H9 (cell line): ENCODE data around the gene CISD3. TPM values are rescaled to one million over a fixed set of nuclear protein-coding genes. Genes with fewer than 3 reads are reported as not detected.
A peak's percentile ranks its signal among the peaks of the same experiment; 100 is the strongest.

Experiments used
- DNase-seq: peaks from one replicate; pipeline ENCODE4 v3.0.0-alpha.2; 2017
- H2AFZ ChIP-seq: one replicate; pipeline ENCODE4 v1.6.1; 2013; ENCODE audit warnings: mild to moderate bottlenecking, low read length, control low read depth, moderate library complexity
- H2AK5ac ChIP-seq: 2 replicates; pipeline ENCODE4 v1.6.1; 2013; ENCODE audit warnings: low read length, control low read depth, mixed read lengths; ENCODE audit not compliant: insufficient read length
- H2BK120ac ChIP-seq: one replicate; pipeline ENCODE4 v1.6.1; 2013; ENCODE audit warnings: low read depth, mild to moderate bottlenecking, low read length, control low read depth, inconsistent platforms; ENCODE audit not compliant: poor library complexity, severe bottlenecking
- H2BK12ac ChIP-seq: 2 replicates; pipeline ENCODE4 v1.6.1; 2013; ENCODE audit warnings: low read length, control low read depth, mixed read lengths, low read depth; ENCODE audit not compliant: insufficient read length
- H2BK15ac ChIP-seq: 2 replicates; pipeline ENCODE4 v1.6.1; 2013; ENCODE audit warnings: low read depth, low read length, control low read depth
- H2BK20ac ChIP-seq: one replicate; pipeline ENCODE4 v1.6.1; 2013; ENCODE audit warnings: low read depth, mild to moderate bottlenecking, low read length, control low read depth, inconsistent platforms; ENCODE audit not compliant: poor library complexity, severe bottlenecking
- H2BK5ac ChIP-seq: 2 replicates; pipeline ENCODE4 v1.6.1; 2013; ENCODE audit warnings: low read length, control low read depth, mixed read lengths; ENCODE audit not compliant: insufficient read length
- H3K14ac ChIP-seq: 2 replicates; pipeline ENCODE4 v1.6.1; 2013; ENCODE audit warnings: low read length, control low read depth; ENCODE audit not compliant: insufficient read depth
- H3K18ac ChIP-seq: 2 replicates; pipeline ENCODE4 v1.6.1; 2013; ENCODE audit warnings: low read depth, mild to moderate bottlenecking, mixed read lengths, low read length, control low read depth; ENCODE audit not compliant: insufficient read length
- H3K23ac ChIP-seq: 2 replicates; pipeline ENCODE4 v1.6.1; 2013; ENCODE audit warnings: low read length, control low read depth, mixed read lengths, low read depth; ENCODE audit not compliant: insufficient read length
- H3K23me2 ChIP-seq: 2 replicates; pipeline ENCODE4 v1.6.1; 2013; ENCODE audit warnings: low read depth, mild to moderate bottlenecking, mixed read lengths, low read length, control low read depth; ENCODE audit not compliant: insufficient read length, poor library complexity, severe bottlenecking
- H3K27ac ChIP-seq: 2 replicates; pipeline ENCODE4 v1.5.1; 2013; ENCODE audit warnings: low read length, control low read depth, mixed read lengths, low read depth; ENCODE audit not compliant: insufficient read length
- H3K27me3 ChIP-seq: 2 replicates; pipeline ENCODE4 v1.6.1; 2013; ENCODE audit warnings: low read length, control low read depth, inconsistent platforms; ENCODE audit not compliant: insufficient read depth
- H3K4ac ChIP-seq: 2 replicates; pipeline ENCODE4 v1.6.1; 2013; ENCODE audit warnings: low read depth, mild to moderate bottlenecking, control low read depth, inconsistent platforms, low read length, moderate library complexity
- H3K4me1 ChIP-seq: 2 replicates; pipeline ENCODE4 v1.6.1; 2013; ENCODE audit warnings: low read length, control low read depth, inconsistent platforms; ENCODE audit not compliant: insufficient read depth
- H3K4me2 ChIP-seq: 2 replicates; pipeline ENCODE4 v1.6.1; 2013; ENCODE audit warnings: low read length, control low read depth, mixed read lengths; ENCODE audit not compliant: insufficient read length, insufficient read depth
- H3K56ac ChIP-seq: 2 replicates; pipeline ENCODE4 v1.6.1; 2013; ENCODE audit warnings: low read depth, mild to moderate bottlenecking, mixed read lengths, low read length, control low read depth; ENCODE audit not compliant: insufficient read length
- H3K79me1 ChIP-seq: 2 replicates; pipeline ENCODE4 v1.6.1; 2013; ENCODE audit warnings: low read depth, mild to moderate bottlenecking, moderate library complexity, low read length, control low read depth, inconsistent platforms; ENCODE audit not compliant: insufficient read depth, poor library complexity, severe bottlenecking
- H3K79me2 ChIP-seq: 2 replicates; pipeline ENCODE4 v1.6.1; 2013; ENCODE audit warnings: low read length, control low read depth, inconsistent platforms; ENCODE audit not compliant: insufficient read depth
- H3K9ac ChIP-seq: 2 replicates; pipeline ENCODE4 v1.6.1; 2013; ENCODE audit warnings: low read length, control low read depth, mixed read lengths; ENCODE audit not compliant: insufficient read length; ENCODE audit errors: extremely low read depth
- H3K9me3 ChIP-seq: one replicate; pipeline ENCODE4 v1.6.1; 2013; ENCODE audit warnings: low read depth, low read length, inconsistent platforms; ENCODE audit not compliant: control insufficient read depth
- H3T11ph ChIP-seq: one replicate; pipeline ENCODE4 v1.6.1; 2013; ENCODE audit warnings: mild to moderate bottlenecking, low read length, control low read depth, inconsistent platforms
- H4K20me1 ChIP-seq: one replicate; pipeline ENCODE4 v1.6.1; 2013; ENCODE audit not compliant: control insufficient read depth, insufficient read length, insufficient read depth
- H4K5ac ChIP-seq: 2 replicates; pipeline ENCODE4 v1.6.1; 2013; ENCODE audit warnings: low read depth, mild to moderate bottlenecking, mixed read lengths, low read length, control low read depth; ENCODE audit not compliant: insufficient read length
- H4K8ac ChIP-seq: replicated peaks from 2 replicates; pipeline ENCODE4 v1.6.1; 2013; ENCODE audit warnings: low read length, control low read depth, mixed read lengths, low read depth; ENCODE audit not compliant: insufficient read length
- H4K91ac ChIP-seq: 2 replicates; pipeline ENCODE4 v1.6.1; 2013; ENCODE audit warnings: low read depth, mild to moderate bottlenecking, moderate library complexity, mixed read lengths, low read length, control low read depth; ENCODE audit not compliant: insufficient read length
- H3K27ac Mint-ChIP-seq, 3 experiments: 2 replicates in 2 of 3; 3 replicates in 1 of 3; pipeline ENCODE4 v1.8.0; 2020 to 2021; ENCODE audit warnings: mixed read lengths in 3 of 3, mild to moderate bottlenecking in 1 of 3, moderate library complexity in 1 of 3
- H3K27me3 Mint-ChIP-seq: 2 replicates; pipeline ENCODE4 v1.8.0; 2021; ENCODE audit warnings: low read depth, mild to moderate bottlenecking, moderate library complexity, mixed read lengths
- H3K36me3 Mint-ChIP-seq, 3 experiments: 2 replicates in 2 of 3; 3 replicates in 1 of 3; pipeline ENCODE4 v1.8.0; 2020 to 2021; ENCODE audit warnings: low read depth in 3 of 3, mixed read lengths in 3 of 3; ENCODE audit not compliant: insufficient read depth in 1 of 3
- H3K4me1 Mint-ChIP-seq, 2 experiments: 2 replicates each; pipeline ENCODE4 v1.8.0; 2020; ENCODE audit warnings: mixed read lengths in 2 of 2
- H3K4me3 Mint-ChIP-seq, 2 experiments: 2 replicates in 1 of 2; 3 replicates in 1 of 2; pipeline ENCODE4 v1.8.0; 2020 to 2021; ENCODE audit warnings: mild to moderate bottlenecking in 2 of 2, mixed read lengths in 2 of 2, moderate library complexity in 1 of 2
- H3K9me3 Mint-ChIP-seq, 2 experiments: 2 replicates in 1 of 2; 3 replicates in 1 of 2; pipeline ENCODE4 v1.8.0; 2020; ENCODE audit warnings: mild to moderate bottlenecking in 2 of 2, mixed read lengths in 2 of 2, moderate library complexity in 1 of 2
- WGBS: extraction: QIAGEN DNeasy Blood & Tissue Kit; methylation state at CpG from one replicate; pipeline ENCODE4 v1.1.7; 2013; ENCODE audit warnings: missing lambda C conversion rate, low lambda C conversion rate, mixed read lengths; ENCODE audit not compliant: insufficient read length; ENCODE audit errors: extremely low coverage; 5-methylcytosine and 5-hydroxymethylcytosine counted together
- total RNA-seq: library from RNA; stranded (reverse); gene quantifications from 2 replicates; pipeline ENCODE4 v1.2.1, GENCODE V29; 2021
- TF ChIP-seq, protein P1 (sequence below): fragments of 200-600 bp; sonication (generic); conservative IDR thresholded peaks from 3 replicates; pipeline ENCODE4 v1.8.0; 2021; ENCODE audit warnings: antibody characterized with exemption, mild to moderate bottlenecking

The CISD3 gene
- total RNA-seq, 1 experiment from 2014 or later, result 10.7 TPM

DNA sequence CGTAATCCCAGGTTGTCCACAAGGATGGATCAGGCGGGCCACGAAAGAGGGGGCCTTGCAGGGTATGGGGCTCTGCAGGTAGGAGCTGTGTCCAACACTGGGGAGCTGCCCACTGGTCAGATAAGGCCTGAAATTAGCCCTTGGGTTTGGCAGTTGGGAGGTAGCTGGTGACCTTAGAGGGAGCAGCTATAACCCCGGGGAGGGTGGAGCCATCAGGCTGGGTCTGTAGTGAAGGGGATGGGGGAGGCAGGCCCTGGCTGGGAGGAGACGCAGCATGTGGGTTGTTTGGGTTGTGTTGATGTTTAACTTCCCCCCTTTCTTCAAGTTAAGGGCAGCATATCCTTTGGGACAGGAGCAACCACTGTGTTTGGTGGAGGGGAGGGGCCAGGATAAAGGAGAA is 19.2 kb upstream of the CISD3 start:
- no peak overlapping the region for H2BK5ac ChIP-seq
- peaks cover 9% of the 10 kb centered on the region for H3K23me2 ChIP-seq
- H3K4ac ChIP-seq, result no peak overlapping the region
- H2AK5ac ChIP-seq, result no peak overlapping the region
- peak; percentile 30 for DNase-seq
- no peak overlapping the region for H3K9ac ChIP-seq
- H3K9me3 Mint-ChIP-seq, result no peaks in the 10 kb centered on the region; a peak in 1 of 5 replicates
- H4K8ac ChIP-seq, result no peak overlapping the region
- TF ChIP-seq, protein P1, sequence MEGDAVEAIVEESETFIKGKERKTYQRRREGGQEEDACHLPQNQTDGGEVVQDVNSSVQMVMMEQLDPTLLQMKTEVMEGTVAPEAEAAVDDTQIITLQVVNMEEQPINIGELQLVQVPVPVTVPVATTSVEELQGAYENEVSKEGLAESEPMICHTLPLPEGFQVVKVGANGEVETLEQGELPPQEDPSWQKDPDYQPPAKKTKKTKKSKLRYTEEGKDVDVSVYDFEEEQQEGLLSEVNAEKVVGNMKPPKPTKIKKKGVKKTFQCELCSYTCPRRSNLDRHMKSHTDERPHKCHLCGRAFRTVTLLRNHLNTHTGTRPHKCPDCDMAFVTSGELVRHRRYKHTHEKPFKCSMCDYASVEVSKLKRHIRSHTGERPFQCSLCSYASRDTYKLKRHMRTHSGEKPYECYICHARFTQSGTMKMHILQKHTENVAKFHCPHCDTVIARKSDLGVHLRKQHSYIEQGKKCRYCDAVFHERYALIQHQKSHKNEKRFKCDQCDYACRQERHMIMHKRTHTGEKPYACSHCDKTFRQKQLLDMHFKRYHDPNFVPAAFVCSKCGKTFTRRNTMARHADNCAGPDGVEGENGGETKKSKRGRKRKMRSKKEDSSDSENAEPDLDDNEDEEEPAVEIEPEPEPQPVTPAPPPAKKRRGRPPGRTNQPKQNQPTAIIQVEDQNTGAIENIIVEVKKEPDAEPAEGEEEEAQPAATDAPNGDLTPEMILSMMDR, result no peak
- H3T11ph ChIP-seq, result no peak overlapping the region
- no peak overlapping the region for H2BK120ac ChIP-seq
- no peak overlapping the region for H2BK15ac ChIP-seq
- H2AFZ ChIP-seq, result no peak overlapping the region
- no peak overlapping the region for H3K14ac ChIP-seq
- no peak overlapping the region for H2BK20ac ChIP-seq
- H3K9me3 ChIP-seq, result no peaks in the 10 kb centered on the region
- no peaks in the 10 kb centered on the region for H3K79me2 ChIP-seq
- no peak overlapping the region for H3K4me2 ChIP-seq
- peak overlapping the region in 1 of 3 experiments; percentile 10; a peak in 1 of 7 replicates for H3K27ac Mint-ChIP-seq
- H3K27ac ChIP-seq, result no peak overlapping the region
- no peak overlapping the region for H3K18ac ChIP-seq
- H3K4me1 ChIP-seq, result peaks cover 7% of the 10 kb centered on the region; the same call in 1 of the 2 replicates
- H3K27me3 ChIP-seq, result peaks cover 21% of the 10 kb centered on the region; the same call in 1 of the 2 replicates
- peaks cover 63% of the 10 kb centered on the region for H3K27me3 Mint-ChIP-seq
- WGBS, result no CpG with 5 or more reads among the region's 5 CpGs
- H4K5ac ChIP-seq, result no peak overlapping the region
- peaks cover 45 to 77% of the 10 kb centered on the region in 2 experiments for H3K4me1 Mint-ChIP-seq
- H3K23ac ChIP-seq, result no peak overlapping the region
- H4K20me1 ChIP-seq, result no peaks in the 10 kb centered on the region
- H3K36me3 Mint-ChIP-seq, result peaks cover 0 to 13% (median 3%) of the 10 kb centered on the region in 3 experiments
- no peak overlapping the region for H2BK12ac ChIP-seq
- H4K91ac ChIP-seq, result no peak overlapping the region
- H3K79me1 ChIP-seq, result no peaks in the 10 kb centered on the region
- no peak overlapping the region for H3K56ac ChIP-seq
- H3K4me3 Mint-ChIP-seq, result no peak overlapping the region
